ENCODE results near the gene MYPN. TPM values are rescaled to one million over a fixed set of nuclear protein-coding genes. Genes with fewer than 3 reads are reported as not detected.

MYPN gene
- total and polyA plus RNA-seq, 2 donors from 2014 or later, result 0.06 TPM; not detected in 1

DNA sequence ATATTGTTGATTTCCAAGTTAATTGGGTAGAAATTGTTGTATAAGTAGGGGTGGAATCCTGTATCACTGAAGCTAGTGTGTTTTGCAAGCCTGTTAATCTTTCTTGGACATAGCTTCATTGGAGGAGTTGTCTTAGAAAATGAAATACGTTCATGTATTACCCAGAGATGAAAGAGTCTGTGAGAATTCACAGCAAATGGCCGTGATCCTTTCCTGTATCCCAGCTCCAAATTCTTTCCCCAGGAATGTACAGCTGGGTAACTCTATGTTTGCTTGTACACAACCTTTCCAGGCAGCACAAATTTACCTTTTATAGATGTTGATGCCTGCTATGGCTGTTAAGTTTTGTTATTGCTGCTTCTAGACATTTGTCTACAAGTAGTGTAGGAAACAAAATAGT, 18.7 kb downstream of the MYPN start:
- FAIRE-seq, result no peak
- no peak overlapping the region for H3K27ac ChIP-seq (ENCODE audit: low read depth in 2 of 2, low read length in 2 of 2)
- no peak overlapping the region for H3K4me3 ChIP-seq (ENCODE audit: low read length in 3 of 3)
- no peaks in the 10 kb centered on the region for H3K27me3 ChIP-seq (ENCODE audit: control insufficient read depth, insufficient read depth, low read length)
- H3K36me3 ChIP-seq (ENCODE audit: control insufficient read depth in 2 of 3, insufficient read depth in 3 of 3, low read length in 3 of 3), result no peaks in the 10 kb centered on the region
- H3K4me1 ChIP-seq (ENCODE audit: control insufficient read depth in 2 of 3, insufficient read depth in 2 of 3, low read depth in 1 of 3, low read length in 3 of 3), result no peaks in the 10 kb centered on the region
- peak in 1 of 5 donors; percentile 18 for DNase-seq
- no peak overlapping the region for H3K9ac ChIP-seq (ENCODE audit: low read length in 3 of 3)
- TF ChIP-seq, protein P1, sequence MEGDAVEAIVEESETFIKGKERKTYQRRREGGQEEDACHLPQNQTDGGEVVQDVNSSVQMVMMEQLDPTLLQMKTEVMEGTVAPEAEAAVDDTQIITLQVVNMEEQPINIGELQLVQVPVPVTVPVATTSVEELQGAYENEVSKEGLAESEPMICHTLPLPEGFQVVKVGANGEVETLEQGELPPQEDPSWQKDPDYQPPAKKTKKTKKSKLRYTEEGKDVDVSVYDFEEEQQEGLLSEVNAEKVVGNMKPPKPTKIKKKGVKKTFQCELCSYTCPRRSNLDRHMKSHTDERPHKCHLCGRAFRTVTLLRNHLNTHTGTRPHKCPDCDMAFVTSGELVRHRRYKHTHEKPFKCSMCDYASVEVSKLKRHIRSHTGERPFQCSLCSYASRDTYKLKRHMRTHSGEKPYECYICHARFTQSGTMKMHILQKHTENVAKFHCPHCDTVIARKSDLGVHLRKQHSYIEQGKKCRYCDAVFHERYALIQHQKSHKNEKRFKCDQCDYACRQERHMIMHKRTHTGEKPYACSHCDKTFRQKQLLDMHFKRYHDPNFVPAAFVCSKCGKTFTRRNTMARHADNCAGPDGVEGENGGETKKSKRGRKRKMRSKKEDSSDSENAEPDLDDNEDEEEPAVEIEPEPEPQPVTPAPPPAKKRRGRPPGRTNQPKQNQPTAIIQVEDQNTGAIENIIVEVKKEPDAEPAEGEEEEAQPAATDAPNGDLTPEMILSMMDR (IDR thresholded peaks at IDR 0.05; ENCODE audit: borderline replicate concordance, extremely low read depth, insufficient read depth), result no peak
- intact Hi-C loops (cut with DNase I), result no loop called here
- H3K9me3 ChIP-seq (ENCODE audit: control insufficient read depth in 2 of 3, insufficient read depth in 1 of 3, low read length in 3 of 3), result no peaks in the 10 kb centered on the region

DNA sequence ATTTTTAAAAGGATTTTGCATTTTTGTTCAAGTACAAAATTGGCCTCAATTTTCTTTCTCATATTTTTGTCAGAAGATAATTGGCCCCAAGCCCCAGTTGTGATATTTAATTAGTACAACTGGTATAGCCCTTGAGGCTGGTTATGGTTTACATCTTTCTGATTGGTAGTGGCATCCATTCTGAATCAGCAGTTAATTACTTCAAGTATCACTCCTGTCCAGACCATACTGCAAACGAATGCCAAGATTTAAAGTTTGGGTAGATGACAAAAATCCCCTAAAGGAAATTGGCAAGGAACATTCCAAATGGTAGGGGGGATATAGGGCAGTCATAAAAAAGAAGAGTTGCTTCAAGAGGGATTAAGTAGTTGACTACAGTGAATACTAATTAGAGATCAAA, 23.1 kb downstream of the MYPN start:
- FAIRE-seq, result no peak
- Histone ChIP-seq H3K4me3 (ENCODE audit: low read length in 3 of 3) (no peak overlapping the region), H3K4me1 (ENCODE audit: control insufficient read depth in 2 of 3, insufficient read depth in 2 of 3, low read depth in 1 of 3, low read length in 3 of 3) (no peaks in the 10 kb centered on the region), H3K27me3 (ENCODE audit: control insufficient read depth, insufficient read depth, low read length) (no peaks in the 10 kb centered on the region), H3K9me3 (ENCODE audit: control insufficient read depth in 2 of 3, insufficient read depth in 1 of 3, low read length in 3 of 3) (no peaks in the 10 kb centered on the region), H3K27ac (ENCODE audit: low read depth in 2 of 2, low read length in 2 of 2) (no peak overlapping the region), H3K36me3 (ENCODE audit: control insufficient read depth in 2 of 3, insufficient read depth in 3 of 3, low read length in 3 of 3) (no peaks in the 10 kb centered on the region), H3K9ac (ENCODE audit: low read length in 3 of 3) (no peak overlapping the region)
- no peak for DNase-seq
- intact Hi-C loops (cut with DNase I), result no loop called here
- TF ChIP-seq, protein P1 (IDR thresholded peaks at IDR 0.05; ENCODE audit: borderline replicate concordance, extremely low read depth, insufficient read depth), result no peak

DNA sequence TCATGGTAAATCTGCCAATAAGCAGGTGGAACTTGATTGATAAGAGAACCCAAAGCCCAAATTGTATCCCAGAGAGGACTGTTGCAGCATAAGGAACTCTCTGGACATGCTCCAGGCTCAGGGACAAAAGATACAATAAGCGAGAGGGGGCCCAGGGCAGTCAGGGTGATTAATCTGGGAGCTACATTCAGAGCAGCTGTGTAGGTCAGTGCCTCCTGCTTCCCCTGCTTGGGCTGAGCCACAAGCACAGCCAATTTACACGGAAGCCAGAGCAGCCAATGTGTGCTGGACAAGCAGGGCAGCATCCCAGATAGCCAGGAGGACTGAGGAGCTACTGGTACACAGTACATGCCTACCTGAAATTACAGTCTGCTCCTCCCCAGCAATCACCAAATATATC, 24.2 kb downstream of the MYPN start:
- no peak overlapping the region for H3K4me3 ChIP-seq (ENCODE audit: low read length in 3 of 3)
- FAIRE-seq (no peak), DNase-seq (peak in 1 of 5 donors; percentile 49)
- H3K9ac ChIP-seq (ENCODE audit: low read length in 3 of 3), result no peak overlapping the region
- no peaks in the 10 kb centered on the region for H3K36me3 ChIP-seq (ENCODE audit: control insufficient read depth in 2 of 3, insufficient read depth in 3 of 3, low read length in 3 of 3)
- intact Hi-C loops (cut with DNase I), result no loop called here
- no peaks in the 10 kb centered on the region for H3K9me3 ChIP-seq (ENCODE audit: control insufficient read depth in 2 of 3, insufficient read depth in 1 of 3, low read length in 3 of 3)
- H3K27me3 ChIP-seq (ENCODE audit: control insufficient read depth, insufficient read depth, low read length), result no peaks in the 10 kb centered on the region
- no peaks in the 10 kb centered on the region for H3K4me1 ChIP-seq (ENCODE audit: control insufficient read depth in 2 of 3, insufficient read depth in 2 of 3, low read depth in 1 of 3, low read length in 3 of 3)
- H3K27ac ChIP-seq (ENCODE audit: low read depth in 2 of 2, low read length in 2 of 2), result no peak overlapping the region
- TF ChIP-seq, protein P1 (IDR thresholded peaks at IDR 0.05; ENCODE audit: borderline replicate concordance, extremely low read depth, insufficient read depth), result no peak

- DNase-seq (no peak), FAIRE-seq (no peak)
- Histone ChIP-seq H3K4me3 (ENCODE audit: low read length in 3 of 3) (no peak overlapping the region), H3K27me3 (ENCODE audit: control insufficient read depth, insufficient read depth, low read length) (no peaks in the 10 kb centered on the region), H3K36me3 (ENCODE audit: control insufficient read depth in 2 of 3, insufficient read depth in 3 of 3, low read length in 3 of 3) (no peaks in the 10 kb centered on the region), H3K9me3 (ENCODE audit: control insufficient read depth in 2 of 3, insufficient read depth in 1 of 3, low read length in 3 of 3) (no peaks in the 10 kb centered on the region), H3K4me1 (ENCODE audit: control insufficient read depth in 2 of 3, insufficient read depth in 2 of 3, low read depth in 1 of 3, low read length in 3 of 3) (no peaks in the 10 kb centered on the region), H3K27ac (ENCODE audit: low read depth in 2 of 2, low read length in 2 of 2) (no peak overlapping the region), H3K9ac (ENCODE audit: low read length in 3 of 3) (no peak overlapping the region)
- TF ChIP-seq, protein P1 (IDR thresholded peaks at IDR 0.05; ENCODE audit: borderline replicate concordance, extremely low read depth, insufficient read depth), result no peak
- intact Hi-C loops (cut with DNase I), result no loop called here
Observed at GRCh38 chr10:68135362-68135761, 26.1 kb downstream of the MYPN start.

Data from kidney (tissue), 14 donors.